Fibroblast of skin of back (primary cell): Measurements from ENCODE around the gene PYURF. TPM values are rescaled to one million over a fixed set of nuclear protein-coding genes. Genes with fewer than 3 reads are reported as not detected.

Source experiments
- DNase-seq: peaks from one replicate; pipeline ENCODE4 v3.0.0-alpha.2; 2013
- polyA plus RNA-seq, 2 experiments: library from polyadenylated mRNA; unstranded; fragments of 120-200 nt; gene quantifications; one replicate each; pipeline ENCODE4 v1.2.1, GENCODE V29; 2013; ENCODE audit not compliant: insufficient read length in 2 of 2

The PYURF gene, protein sequence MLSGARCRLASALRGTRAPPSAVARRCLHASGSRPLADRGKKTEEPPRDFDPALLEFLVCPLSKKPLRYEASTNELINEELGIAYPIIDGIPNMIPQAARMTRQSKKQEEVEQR
- 76.0 TPM for polyA plus RNA-seq (2013, experiment 1 of 2; ENCODE audit: insufficient read length)
- 65.1 TPM for polyA plus RNA-seq (2013, experiment 2 of 2; ENCODE audit: insufficient read length)

GRCh38 chr4:88523325-88524129, at the start of gene PYURF:
PYURF (minus strand) TSS chr4:88523776; CDS start chr4:88523700, 76 bp downstream.
- DNase-seq, result peak; percentile 95

DNA sequence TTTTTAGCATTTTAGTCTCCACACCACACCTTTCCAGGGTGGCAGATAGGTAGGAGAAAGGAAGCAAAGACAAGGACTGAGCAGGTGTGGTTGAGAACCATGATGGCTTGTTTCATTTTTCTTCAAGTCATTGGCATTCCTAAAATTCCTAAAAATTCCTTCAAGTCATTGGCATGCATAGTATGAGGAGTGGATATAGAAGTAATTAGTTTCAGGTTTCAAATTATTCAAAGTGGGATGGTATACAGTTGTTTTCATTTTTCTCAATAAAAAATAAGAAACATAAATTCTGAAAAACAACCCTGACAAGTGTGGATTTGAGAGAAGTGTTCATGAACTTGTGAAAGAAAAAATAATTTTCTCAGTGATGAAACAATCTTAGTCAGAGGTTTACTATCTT, 46.4 kb upstream of the PYURF start:
- DNase-seq, result peak; percentile 44

GRCh38 chr4:88567591-88567990, 44.0 kb upstream of the PYURF start:
- DNase-seq, result peak; percentile 8

GRCh38 chr4:88549815-88550214, 26.2 kb upstream of the PYURF start:
- DNase-seq, result no peak

DNA sequence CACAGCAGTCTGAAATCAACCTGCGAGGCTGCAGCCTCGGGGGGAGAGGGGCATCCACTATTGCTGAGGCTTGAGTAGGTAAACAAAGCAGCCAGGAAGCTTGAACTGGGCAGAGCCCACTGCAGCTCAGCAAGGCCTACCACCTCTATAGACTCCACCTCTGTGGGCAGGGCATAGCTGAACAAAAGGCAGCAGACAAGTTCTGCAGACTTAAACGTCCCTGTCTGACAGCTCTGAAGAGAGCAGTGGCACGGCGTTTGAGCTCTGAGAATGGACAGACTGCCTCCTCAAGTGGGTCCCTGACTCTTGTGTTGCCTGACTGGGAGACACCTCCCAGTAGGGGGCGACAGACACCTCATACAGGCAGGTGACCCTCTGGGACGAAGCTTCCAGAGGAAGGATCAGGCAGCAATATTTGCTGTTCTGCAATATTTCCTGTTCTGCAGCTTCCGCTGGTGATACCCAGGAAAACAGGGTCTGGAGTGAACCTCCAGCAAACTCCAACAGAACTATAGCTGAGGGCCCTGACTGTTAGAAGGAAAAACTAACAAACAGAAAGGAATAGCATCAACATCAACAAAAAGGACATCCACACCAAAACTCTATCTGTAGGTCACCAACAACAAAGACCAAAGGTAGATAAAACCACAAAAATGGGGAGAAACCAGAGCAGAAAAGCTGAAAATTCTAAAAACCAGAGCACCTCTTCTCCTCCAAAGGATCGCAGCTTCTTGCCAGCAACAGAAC, 15.9 kb upstream of the PYURF start:
- DNase-seq, result peak; percentile 49

- DNase-seq, result no peak
These were observed 14.1 kb upstream of the PYURF start for GRCh38 chr4:88537709-88538108.

DNA sequence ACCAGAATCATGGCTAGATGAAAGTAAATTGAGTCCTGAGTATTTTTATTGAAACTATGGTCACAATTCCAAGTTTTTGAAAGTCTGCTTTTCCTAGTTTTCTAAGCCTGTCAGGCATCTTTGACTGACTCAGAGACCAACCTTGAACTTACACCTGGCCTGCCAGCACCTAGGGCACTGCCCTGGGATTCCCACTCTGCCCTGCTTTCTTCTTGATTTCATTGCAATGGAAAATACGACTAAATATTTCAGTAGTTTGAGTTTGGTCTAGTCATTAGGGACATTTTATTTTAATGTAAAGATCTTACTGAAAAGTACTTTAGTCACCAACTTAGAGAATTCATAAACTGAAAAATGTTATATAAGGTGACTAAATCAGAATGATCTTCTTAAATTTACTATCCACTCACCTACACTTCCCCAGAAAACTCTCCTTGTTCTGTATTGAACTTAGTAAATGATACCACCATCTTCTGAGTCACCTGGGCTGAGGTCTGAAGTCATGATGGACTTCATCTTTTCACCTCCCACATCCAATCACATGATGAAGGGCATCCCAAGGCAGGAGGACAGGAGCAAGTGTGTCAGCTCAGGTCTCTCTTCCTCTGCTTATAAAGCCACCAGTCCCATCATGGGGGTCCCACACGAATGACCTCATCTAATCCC, 11.6 kb upstream of the PYURF start:
- no peak for DNase-seq

- DNase-seq, result peak; percentile 92
These were observed 10.6 kb upstream of the PYURF start for GRCh38 chr4:88533937-88534750.

- peak; percentile 49 for DNase-seq
These were observed 9.7 kb upstream of the PYURF start for GRCh38 chr4:88533088-88533790.

GRCh38 chr4:88531549-88531948, 8.0 kb upstream of the PYURF start:
- peak; percentile 14 for DNase-seq

- peak; percentile 4 for DNase-seq
These were observed 5.3 kb upstream of the PYURF start for GRCh38 chr4:88528861-88529260.

DNA sequence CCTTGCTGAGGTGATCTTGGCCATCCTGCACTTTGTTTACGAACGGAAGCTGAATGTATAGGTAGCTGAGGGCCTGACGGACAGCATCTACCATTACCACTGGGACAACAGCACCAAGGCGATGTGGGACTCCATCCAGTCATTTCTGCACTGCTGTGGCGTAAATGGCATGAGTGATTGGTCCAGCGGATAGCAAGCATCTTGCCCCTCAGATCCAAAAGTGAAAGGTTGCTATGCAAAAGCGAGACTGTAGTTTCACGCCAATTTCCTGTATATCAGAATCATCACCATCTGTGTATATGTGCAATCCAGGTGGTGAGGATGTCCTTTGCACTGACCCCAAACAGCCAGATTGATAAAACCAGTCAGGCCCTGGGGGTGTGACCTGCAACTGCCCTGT, 4.2 kb upstream of the PYURF start:
- no peak for DNase-seq

DNA sequence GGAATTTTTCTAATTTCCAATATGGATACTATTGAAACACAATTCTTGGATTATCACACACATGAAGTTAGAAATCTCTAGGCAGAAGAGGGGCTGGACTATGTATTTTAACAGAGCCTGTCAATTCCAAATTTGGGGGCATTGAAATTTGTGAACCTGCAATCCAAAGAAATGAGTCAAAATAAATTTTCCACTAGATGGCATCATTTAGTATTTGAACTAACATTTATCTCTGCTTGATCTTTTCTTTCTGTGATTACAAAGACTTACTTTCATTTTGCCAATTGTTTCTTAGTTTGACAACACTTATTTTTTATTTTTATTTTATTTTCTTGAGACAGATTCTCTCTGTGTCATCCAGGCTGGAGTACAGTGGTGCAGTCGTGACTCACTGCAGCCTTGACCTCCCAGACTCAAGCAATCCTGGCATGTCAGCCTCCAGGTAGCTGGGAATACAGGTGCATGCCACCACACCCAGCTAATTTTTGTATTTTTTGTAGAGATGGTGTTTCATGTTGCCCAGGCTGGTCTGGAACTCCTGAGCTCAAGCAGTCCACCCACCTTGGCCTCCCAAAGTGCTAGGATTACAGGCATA, 2.7 kb upstream of the PYURF start:
- peak; percentile 23 for DNase-seq

DNA sequence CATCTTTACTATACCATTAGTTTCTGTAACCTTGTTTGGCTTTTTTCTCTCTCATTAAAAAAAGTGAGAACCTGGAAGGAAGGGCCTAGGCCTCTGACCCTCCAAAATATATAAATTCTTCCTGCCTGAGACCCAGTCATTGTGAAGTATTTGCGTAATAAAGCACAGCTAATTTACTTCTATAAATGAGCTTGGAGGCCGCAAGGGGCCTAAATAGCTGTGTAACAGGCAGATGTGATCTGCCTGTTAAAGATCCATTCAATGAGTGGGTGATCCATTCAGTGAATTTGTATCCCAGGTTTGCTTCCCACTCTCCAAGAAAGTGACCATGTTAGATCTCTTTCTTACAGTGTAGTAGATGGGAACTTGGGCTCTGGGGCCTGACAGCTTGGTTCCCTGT, 595 bp upstream of the PYURF start:
- no peak for DNase-seq

GRCh38 chr4:88522702-88523324, 763 bp downstream of the PYURF start:
- peak; percentile 36 for DNase-seq

- no peak for DNase-seq
These were observed 4.7 kb downstream of the PYURF start for GRCh38 chr4:88518911-88519310.

DNA sequence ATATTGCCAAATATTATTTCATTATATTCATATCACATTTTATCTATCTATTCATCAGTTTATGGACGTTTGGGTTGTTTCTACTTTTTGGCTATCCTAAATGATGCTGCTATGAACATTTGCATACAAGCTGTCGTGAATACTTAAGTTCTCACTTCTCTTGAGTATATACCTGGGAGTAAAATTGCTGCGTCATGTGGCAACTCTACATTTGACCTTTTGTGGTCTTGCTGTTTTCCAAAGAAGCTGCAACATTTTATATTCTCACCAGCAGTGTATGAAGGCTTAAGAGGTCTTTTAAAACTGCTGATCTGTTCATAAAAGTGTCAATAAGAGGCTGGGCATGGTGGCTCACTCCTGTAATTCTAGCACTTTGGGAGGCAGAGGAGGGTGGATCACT, 5.8 kb downstream of the PYURF start:
- no peak for DNase-seq

DNA sequence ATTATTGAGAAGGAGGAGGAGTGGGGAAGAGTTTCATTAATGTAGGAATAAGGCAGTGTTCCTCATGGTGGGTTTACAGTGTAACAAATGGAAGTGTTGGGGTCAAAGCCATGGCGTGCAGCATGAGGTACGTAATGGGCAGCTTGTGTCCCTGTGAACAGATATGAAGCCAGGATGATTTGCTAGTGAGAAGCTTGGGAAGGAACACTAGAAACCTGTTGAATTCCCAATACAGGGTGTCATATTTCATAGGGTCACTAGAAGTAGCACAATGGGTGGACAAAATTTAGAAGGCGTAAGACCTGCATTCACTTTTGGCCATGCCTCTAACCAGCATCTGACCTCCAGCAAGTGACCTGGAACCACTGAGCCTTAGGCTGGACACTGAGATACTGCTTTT, 6.8 kb downstream of the PYURF start:
- DNase-seq, result no peak

DNA sequence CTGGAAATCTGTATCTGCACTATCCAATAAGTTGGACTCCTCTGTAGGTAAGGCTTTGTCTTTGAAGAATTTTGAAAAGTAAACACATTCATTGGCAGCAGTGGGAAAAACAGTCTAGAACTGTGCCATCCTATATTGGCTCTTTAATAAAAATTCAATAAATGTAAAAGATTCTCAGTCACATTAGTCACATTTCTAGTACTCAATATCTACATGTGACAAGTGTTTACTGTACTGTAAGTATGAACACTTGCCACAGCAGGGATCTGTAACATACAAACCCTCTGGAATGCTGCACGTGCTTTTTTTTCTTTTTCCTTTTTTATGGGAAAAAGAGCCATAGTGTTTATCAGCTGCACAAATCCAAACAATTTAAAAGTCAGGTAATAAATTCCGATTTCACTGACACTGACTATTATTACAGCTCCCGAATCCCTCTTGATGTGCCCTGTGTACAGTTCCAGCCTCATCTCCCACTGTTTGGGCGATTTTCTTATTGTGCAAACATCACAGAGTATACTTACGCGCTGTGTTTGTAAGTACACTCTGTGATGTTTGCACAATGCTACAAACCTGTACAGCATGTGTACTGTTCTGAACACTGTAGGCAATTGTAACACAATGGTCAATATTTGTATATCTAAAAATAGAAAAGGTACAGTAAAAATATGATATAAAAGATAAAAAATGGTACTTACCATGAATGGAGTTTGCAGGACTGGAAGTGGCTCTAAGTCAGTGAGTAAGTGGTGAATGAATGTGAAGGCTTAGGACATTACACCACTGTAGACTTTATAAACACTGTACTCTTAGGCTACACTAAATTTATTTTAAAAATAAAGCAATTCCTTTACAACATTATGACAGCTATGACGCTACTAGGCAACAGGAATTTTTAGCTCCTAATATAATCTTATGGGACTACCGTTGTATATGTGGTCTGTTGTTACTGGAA, 8.7 kb downstream of the PYURF start:
- no peak for DNase-seq
